NT2/D1 (cell line): ENCODE data around the gene CAPZB.

Experiments used
- SUZ12 ChIP-seq: IDR thresholded peaks from 2 replicates; pipeline ENCODE4 v1.6.1; 2011; ENCODE audit not compliant: insufficient read length, insufficient read depth; ENCODE audit errors: extremely low read depth
- YY1 ChIP-seq: IDR thresholded peaks from 2 replicates; pipeline ENCODE4 v1.6.1; 2011; ENCODE audit not compliant: insufficient read length, insufficient read depth
- ZNF274 ChIP-seq: IDR thresholded peaks from 2 replicates; pipeline ENCODE4 v1.6.1; 2011; ENCODE audit warnings: mild to moderate bottlenecking, low read depth, low read length

GRCh38 chr1:19515201-19515600 lies 29.9 kb upstream of the CAPZB start:
- TF ChIP-seq SUZ12 (no peak), YY1 (no peak), ZNF274 (no peak)
